ENCODE measurements around the gene ARNT2. TPM values are rescaled to one million over a fixed set of nuclear protein-coding genes. Genes with fewer than 3 reads are reported as not detected.

Gene ARNT2
- total RNA-seq, 1 experiment from 2014 or later: 7.0 TPM

DNA sequence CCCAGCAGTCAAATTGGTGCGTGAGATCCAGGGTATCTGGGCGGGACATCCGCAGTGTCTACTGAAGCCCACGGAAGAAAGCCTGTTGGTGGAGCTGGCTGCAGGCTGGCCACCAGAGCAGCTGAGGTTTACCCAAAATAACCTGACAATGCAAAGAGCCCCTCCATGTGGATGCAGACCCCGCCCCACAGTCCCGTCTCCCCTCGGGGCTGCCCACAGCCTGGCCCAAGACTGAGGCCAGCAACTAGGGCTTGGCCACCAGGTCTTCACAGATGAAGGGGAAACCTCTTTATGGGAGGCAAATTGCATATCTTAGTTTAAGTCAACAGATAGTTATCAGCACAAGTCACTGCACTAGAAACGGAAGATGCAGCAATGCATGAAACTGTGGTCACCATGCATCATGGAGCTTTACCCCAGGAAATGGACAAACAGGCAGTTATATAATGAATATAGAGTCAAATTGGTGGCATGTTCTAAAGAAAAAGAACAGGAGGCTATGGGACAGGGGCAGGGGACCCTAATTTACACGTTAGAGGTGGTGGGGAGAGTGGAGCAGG, 86.3 kb downstream of the ARNT2 start:
- no peak for TF ChIP-seq GTF2I (CRISPR knock-in tag; conservative IDR thresholded peaks at IDR 0.05)
- ChIA-PET POLR2A (no interaction called here), CTCF (no interaction called here)
- Mint-ChIP-seq H3K36me3 (no peaks in the 10 kb centered on the region), H3K9me3 (no peaks in the 10 kb centered on the region), H3K4me1 (peaks cover 21% of the 10 kb centered on the region), H3K4me3 (no peak overlapping the region), H3K27me3 (ENCODE audit: low read depth) (no peaks in the 10 kb centered on the region), H3K27ac (no peak overlapping the region)
- no peak for ATAC-seq
- no peak for DNase-seq (ENCODE audit: low spot score)

DNA sequence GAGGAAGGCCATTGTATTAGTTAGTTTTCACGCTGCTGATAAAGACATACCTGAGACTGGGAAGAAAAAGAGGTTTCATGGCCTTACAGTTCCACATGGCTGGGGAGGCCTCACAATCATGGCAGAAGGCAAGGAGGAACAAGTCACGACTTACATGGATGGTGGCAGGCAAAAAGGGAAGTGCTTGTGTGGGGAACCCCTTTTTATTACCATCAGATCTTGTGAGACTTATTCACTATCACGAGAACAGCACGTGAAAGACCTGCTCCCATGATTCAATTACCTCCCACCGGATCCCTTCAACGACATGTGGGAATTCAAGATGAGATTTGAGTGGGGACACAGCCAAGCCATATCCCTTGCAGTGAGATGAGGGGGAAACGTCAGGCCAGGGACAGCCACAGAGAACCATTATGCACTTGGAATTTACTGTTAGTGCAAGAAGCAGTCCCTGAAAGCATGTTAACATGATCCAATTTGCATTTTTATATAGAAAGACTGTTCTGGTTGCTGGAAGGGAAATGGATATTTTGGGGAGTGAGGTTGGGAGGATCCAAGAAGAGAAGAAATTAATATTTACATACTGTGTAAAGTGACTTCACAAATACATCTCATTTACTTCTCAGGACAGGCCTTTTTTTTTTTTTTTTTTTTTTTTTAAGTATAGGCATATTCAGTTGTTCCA, 87.1 kb downstream of the ARNT2 start:
- ChIA-PET POLR2A (no interaction called here), CTCF (no interaction called here)
- Mint-ChIP-seq H3K27me3 (ENCODE audit: low read depth) (no peaks in the 10 kb centered on the region), H3K36me3 (no peaks in the 10 kb centered on the region), H3K27ac (no peak overlapping the region), H3K4me1 (peaks cover 25% of the 10 kb centered on the region), H3K9me3 (no peaks in the 10 kb centered on the region), H3K4me3 (no peak overlapping the region)
- ATAC-seq (no peak), DNase-seq (ENCODE audit: low spot score) (no peak)
- TF ChIP-seq RORB (CRISPR knock-in tag; IDR thresholded peaks at IDR 0.05): no peak
- no peak for TF ChIP-seq SOX15 (CRISPR knock-in tag; IDR thresholded peaks at IDR 0.05)
- TF ChIP-seq, protein P1, sequence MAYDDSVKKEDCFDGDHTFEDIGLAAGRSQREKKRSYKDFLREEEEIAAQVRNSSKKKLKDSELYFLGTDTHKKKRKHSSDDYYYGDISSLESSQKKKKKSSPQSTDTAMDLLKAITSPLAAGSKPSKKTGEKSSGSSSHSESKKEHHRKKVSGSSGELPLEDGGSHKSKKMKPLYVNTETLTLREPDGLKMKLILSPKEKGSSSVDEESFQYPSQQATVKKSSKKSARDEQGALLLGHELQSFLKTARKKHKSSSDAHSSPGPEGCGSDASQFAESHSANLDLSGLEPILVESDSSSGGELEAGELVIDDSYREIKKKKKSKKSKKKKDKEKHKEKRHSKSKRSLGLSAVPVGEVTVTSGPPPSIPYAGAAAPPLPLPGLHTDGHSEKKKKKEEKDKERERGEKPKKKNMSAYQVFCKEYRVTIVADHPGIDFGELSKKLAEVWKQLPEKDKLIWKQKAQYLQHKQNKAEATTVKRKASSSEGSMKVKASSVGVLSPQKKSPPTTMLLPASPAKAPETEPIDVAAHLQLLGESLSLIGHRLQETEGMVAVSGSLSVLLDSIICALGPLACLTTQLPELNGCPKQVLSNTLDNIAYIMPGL (CRISPR knock-in tag; IDR thresholded peaks at IDR 0.05): no peak
- TF ChIP-seq, protein P2, sequence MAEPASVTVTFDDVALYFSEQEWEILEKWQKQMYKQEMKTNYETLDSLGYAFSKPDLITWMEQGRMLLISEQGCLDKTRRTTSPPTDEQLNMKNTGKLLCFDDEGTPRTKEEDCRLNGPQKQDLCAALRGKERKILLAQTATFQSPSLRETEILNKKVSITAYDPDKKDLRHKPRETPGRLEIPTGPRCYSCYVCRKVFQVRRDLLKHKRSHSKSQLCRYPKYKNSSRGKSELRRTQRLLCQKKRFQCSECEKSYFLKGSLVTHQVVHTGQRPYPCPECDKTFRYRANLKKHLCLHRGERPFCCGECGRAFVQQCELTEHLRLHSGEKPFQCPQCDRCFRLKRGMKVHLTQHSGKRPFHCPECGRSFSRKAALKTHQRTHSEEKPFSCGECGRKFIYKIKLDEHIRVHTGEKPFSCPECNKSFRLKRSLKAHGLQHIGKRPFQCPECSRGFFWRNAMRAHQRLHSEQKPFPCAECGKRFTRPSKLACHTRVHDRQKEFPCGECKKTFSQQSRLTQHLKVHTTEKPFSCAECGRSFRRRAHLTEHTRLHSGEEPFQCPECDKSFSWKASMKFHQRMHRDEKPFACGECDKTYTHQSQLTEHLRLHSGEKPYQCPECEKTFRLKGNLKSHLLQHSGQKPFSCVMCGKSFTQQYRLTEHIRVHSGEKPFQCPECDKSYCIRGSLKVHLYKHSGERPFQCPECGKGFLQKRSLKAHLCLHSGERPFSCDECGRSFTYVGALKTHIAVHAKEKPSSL (CRISPR knock-in tag; conservative IDR thresholded peaks at IDR 0.05): no peak
- TF ChIP-seq, protein P3, sequence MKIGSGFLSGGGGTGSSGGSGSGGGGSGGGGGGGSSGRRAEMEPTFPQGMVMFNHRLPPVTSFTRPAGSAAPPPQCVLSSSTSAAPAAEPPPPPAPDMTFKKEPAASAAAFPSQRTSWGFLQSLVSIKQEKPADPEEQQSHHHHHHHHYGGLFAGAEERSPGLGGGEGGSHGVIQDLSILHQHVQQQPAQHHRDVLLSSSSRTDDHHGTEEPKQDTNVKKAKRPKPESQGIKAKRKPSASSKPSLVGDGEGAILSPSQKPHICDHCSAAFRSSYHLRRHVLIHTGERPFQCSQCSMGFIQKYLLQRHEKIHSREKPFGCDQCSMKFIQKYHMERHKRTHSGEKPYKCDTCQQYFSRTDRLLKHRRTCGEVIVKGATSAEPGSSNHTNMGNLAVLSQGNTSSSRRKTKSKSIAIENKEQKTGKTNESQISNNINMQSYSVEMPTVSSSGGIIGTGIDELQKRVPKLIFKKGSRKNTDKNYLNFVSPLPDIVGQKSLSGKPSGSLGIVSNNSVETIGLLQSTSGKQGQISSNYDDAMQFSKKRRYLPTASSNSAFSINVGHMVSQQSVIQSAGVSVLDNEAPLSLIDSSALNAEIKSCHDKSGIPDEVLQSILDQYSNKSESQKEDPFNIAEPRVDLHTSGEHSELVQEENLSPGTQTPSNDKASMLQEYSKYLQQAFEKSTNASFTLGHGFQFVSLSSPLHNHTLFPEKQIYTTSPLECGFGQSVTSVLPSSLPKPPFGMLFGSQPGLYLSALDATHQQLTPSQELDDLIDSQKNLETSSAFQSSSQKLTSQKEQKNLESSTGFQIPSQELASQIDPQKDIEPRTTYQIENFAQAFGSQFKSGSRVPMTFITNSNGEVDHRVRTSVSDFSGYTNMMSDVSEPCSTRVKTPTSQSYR (CRISPR knock-in tag; IDR thresholded peaks at IDR 0.05): no peak
- TF ChIP-seq SMAD3 (CRISPR knock-in tag; IDR thresholded peaks at IDR 0.05; ENCODE audit: borderline replicate concordance): no peak
- TF ChIP-seq FOXJ3 (CRISPR knock-in tag; IDR thresholded peaks at IDR 0.05; ENCODE audit: borderline replicate concordance): no peak
- TF ChIP-seq PRRX2 (CRISPR knock-in tag; IDR thresholded peaks at IDR 0.05): no peak
- TF ChIP-seq MYBL2 (CRISPR knock-in tag; IDR thresholded peaks at IDR 0.05): no peak
- TF ChIP-seq, protein P4, sequence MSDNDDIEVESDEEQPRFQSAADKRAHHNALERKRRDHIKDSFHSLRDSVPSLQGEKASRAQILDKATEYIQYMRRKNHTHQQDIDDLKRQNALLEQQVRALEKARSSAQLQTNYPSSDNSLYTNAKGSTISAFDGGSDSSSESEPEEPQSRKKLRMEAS (CRISPR knock-in tag; IDR thresholded peaks at IDR 0.05): no peak
- TF ChIP-seq, protein P5, sequence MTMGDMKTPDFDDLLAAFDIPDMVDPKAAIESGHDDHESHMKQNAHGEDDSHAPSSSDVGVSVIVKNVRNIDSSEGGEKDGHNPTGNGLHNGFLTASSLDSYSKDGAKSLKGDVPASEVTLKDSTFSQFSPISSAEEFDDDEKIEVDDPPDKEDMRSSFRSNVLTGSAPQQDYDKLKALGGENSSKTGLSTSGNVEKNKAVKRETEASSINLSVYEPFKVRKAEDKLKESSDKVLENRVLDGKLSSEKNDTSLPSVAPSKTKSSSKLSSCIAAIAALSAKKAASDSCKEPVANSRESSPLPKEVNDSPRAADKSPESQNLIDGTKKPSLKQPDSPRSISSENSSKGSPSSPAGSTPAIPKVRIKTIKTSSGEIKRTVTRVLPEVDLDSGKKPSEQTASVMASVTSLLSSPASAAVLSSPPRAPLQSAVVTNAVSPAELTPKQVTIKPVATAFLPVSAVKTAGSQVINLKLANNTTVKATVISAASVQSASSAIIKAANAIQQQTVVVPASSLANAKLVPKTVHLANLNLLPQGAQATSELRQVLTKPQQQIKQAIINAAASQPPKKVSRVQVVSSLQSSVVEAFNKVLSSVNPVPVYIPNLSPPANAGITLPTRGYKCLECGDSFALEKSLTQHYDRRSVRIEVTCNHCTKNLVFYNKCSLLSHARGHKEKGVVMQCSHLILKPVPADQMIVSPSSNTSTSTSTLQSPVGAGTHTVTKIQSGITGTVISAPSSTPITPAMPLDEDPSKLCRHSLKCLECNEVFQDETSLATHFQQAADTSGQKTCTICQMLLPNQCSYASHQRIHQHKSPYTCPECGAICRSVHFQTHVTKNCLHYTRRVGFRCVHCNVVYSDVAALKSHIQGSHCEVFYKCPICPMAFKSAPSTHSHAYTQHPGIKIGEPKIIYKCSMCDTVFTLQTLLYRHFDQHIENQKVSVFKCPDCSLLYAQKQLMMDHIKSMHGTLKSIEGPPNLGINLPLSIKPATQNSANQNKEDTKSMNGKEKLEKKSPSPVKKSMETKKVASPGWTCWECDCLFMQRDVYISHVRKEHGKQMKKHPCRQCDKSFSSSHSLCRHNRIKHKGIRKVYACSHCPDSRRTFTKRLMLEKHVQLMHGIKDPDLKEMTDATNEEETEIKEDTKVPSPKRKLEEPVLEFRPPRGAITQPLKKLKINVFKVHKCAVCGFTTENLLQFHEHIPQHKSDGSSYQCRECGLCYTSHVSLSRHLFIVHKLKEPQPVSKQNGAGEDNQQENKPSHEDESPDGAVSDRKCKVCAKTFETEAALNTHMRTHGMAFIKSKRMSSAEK (CRISPR knock-in tag; IDR thresholded peaks at IDR 0.05; ENCODE audit: borderline replicate concordance): no peak
- TF ChIP-seq NR2C2 (CRISPR knock-in tag; IDR thresholded peaks at IDR 0.05): no peak
- TF ChIP-seq NFATC4 (CRISPR knock-in tag; IDR thresholded peaks at IDR 0.05): no peak
- TF ChIP-seq TP53 (CRISPR knock-in tag; IDR thresholded peaks at IDR 0.05): no peak
- TF ChIP-seq, protein P6, sequence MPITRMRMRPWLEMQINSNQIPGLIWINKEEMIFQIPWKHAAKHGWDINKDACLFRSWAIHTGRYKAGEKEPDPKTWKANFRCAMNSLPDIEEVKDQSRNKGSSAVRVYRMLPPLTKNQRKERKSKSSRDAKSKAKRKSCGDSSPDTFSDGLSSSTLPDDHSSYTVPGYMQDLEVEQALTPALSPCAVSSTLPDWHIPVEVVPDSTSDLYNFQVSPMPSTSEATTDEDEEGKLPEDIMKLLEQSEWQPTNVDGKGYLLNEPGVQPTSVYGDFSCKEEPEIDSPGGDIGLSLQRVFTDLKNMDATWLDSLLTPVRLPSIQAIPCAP (CRISPR knock-in tag; IDR thresholded peaks at IDR 0.05): no peak
- TF ChIP-seq ZNF219 (CRISPR knock-in tag; IDR thresholded peaks at IDR 0.05; ENCODE audit: borderline replicate concordance): no peak
- TF ChIP-seq, protein P7, sequence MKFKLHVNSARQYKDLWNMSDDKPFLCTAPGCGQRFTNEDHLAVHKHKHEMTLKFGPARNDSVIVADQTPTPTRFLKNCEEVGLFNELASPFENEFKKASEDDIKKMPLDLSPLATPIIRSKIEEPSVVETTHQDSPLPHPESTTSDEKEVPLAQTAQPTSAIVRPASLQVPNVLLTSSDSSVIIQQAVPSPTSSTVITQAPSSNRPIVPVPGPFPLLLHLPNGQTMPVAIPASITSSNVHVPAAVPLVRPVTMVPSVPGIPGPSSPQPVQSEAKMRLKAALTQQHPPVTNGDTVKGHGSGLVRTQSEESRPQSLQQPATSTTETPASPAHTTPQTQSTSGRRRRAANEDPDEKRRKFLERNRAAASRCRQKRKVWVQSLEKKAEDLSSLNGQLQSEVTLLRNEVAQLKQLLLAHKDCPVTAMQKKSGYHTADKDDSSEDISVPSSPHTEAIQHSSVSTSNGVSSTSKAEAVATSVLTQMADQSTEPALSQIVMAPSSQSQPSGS (CRISPR knock-in tag; IDR thresholded peaks at IDR 0.05; ENCODE audit: borderline replicate concordance, low read depth): no peak
- TF ChIP-seq OVOL2 (CRISPR knock-in tag; IDR thresholded peaks at IDR 0.05; ENCODE audit: borderline replicate concordance): no peak
